Measurements from ENCODE around the gene SUV39H1.
A peak's percentile ranks its signal among the peaks of the same experiment; 100 is the strongest.
"Not testable (repeated sequence)": the region's sequence is repeated elsewhere in the genome, so short reads cannot be mapped to it uniquely, and the experiment has no call there.

The SUV39H1 gene

GRCh38 chrX:48689208-48689920 is 7.2 kb upstream of the SUV39H1 start:
- no peak for DNase-seq

- not testable (repeated sequence) for DNase-seq
These were observed 4.8 kb upstream of the SUV39H1 start for GRCh38 chrX:48691746-48692145.

GRCh38 chrX:48694776-48695533 is 1.6 kb upstream of the SUV39H1 start:
- no peak for DNase-seq

- DNase-seq: no peak
These were observed 1.0 kb upstream of the SUV39H1 start for GRCh38 chrX:48695534-48695896.

- no peak for DNase-seq
These were observed 621 bp upstream of the SUV39H1 start for GRCh38 chrX:48695925-48696300.

GRCh38 chrX:48696909-48697727 is 584 bp downstream of the SUV39H1 start:
- DNase-seq: peak; percentile 67

- DNase-seq: no peak
These were observed 1.8 kb downstream of the SUV39H1 start for GRCh38 chrX:48698306-48698705.

GRCh38 chrX:48700246-48700645 is 3.7 kb downstream of the SUV39H1 start:
- DNase-seq: no peak

GRCh38 chrX:48700951-48701653 is 4.6 kb downstream of the SUV39H1 start:
- DNase-seq: no peak

GRCh38 chrX:48702032-48702431 is 5.5 kb downstream of the SUV39H1 start:
- DNase-seq: no peak

GRCh38 chrX:48702716-48703115 is 6.2 kb downstream of the SUV39H1 start:
- DNase-seq: no peak

- DNase-seq: no peak
These were observed 6.7 kb downstream of the SUV39H1 start for GRCh38 chrX:48703228-48703627.

GRCh38 chrX:48703642-48704481 is 7.3 kb downstream of the SUV39H1 start:
- DNase-seq: no peak

- DNase-seq: no peak
These were observed 9.3 kb downstream of the SUV39H1 start for GRCh38 chrX:48705871-48706270.

GRCh38 chrX:48709522-48710112 is 13.1 kb downstream of the SUV39H1 start:
- no peak for DNase-seq

- DNase-seq: no peak
These were observed 14.8 kb downstream of the SUV39H1 start for GRCh38 chrX:48711162-48711928.

- no peak for DNase-seq
These were observed 15.5 kb downstream of the SUV39H1 start for GRCh38 chrX:48711929-48712505.

GRCh38 chrX:48713847-48714246 is 17.3 kb downstream of the SUV39H1 start:
- peak; percentile 10 for DNase-seq

- DNase-seq: no peak
These were observed 18.0 kb downstream of the SUV39H1 start for GRCh38 chrX:48714573-48714972.

GRCh38 chrX:48715072-48715471 is 18.5 kb downstream of the SUV39H1 start:
- no peak for DNase-seq
